ENCODE measurements around the gene LRRC51. TPM values are rescaled to one million over a fixed set of nuclear protein-coding genes. Genes with fewer than 3 reads are reported as not detected.

LRRC51 gene
- total RNA-seq, 1 donor from 2014 or later: 5.8 TPM

DNA sequence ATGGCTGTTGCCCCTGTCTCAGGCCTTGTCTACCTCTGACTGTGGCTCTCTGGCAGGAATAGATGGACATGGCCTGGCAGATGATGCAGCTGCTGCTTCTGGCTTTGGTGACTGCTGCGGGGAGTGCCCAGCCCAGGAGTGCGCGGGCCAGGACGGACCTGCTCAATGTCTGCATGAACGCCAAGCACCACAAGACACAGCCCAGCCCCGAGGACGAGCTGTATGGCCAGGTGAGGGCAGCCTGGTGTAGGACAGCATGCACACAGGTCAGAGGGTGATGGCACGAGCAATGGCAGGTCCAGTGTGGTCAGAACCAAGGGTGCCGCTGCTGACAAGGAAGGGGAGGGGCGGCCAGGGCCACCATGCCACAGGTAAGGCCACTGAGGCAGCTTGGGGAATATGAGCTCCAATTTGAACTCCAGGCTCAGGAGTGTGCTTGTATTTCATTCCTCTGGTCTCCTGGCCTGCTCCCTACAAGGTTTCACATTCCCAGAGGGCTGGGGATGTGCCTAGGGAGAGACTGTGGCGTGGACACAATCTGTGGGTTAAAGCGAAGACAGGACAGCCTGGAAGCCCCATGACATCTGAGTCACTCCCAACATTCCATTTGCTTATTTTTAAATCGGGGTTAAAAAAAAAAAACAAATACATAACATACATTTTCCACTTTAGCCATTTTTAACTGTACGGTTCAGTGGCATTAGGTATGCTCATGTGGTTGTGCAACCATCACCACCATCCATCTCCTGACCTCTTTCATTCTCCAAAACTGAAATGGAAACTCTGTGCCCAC, 55.4 kb downstream of the LRRC51 start:
- no peaks in the 10 kb centered on the region for H3K27me3 Mint-ChIP-seq (ENCODE audit: unreplicated experiment)

DNA sequence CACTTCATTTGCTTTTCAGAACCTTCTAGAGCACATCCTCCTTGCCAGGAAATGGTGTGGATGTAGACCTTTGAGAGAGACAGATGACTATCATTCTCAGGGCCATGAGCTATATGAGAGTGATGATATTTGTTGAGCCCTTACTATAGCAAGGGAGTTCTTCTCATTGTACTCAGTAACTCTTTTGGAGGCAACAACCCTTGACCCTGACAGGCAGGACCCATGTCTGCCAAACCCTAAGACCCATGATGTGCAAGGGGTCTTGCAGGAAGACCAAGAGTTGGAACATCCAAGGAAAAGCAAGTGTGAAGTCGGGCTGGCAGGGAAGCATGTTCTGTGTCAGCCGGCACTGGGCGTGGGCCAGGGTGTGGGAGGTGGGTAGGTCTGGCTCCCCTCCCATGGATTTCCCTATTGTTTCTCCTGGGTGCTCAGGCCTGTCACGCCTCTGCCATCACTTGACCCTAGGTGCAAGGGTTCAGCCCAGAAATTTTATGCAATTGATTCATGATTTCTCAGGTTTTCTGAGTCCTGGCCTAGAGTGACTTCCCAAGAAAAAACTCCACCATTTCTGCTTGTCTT, 56.1 kb downstream of the LRRC51 start:
- no peaks in the 10 kb centered on the region for H3K36me3 Mint-ChIP-seq (ENCODE audit: low read depth, unreplicated experiment)
- no peaks in the 10 kb centered on the region for H3K9me3 Mint-ChIP-seq (ENCODE audit: unreplicated experiment)
- no peaks in the 10 kb centered on the region for H3K27me3 Mint-ChIP-seq (ENCODE audit: unreplicated experiment)
- no peaks in the 10 kb centered on the region for H3K4me1 Mint-ChIP-seq (ENCODE audit: unreplicated experiment)
- no peak overlapping the region for H3K4me3 Mint-ChIP-seq (ENCODE audit: unreplicated experiment)
- H3K27ac Mint-ChIP-seq (ENCODE audit: unreplicated experiment): no peak overlapping the region
- TF ChIP-seq, protein P1, sequence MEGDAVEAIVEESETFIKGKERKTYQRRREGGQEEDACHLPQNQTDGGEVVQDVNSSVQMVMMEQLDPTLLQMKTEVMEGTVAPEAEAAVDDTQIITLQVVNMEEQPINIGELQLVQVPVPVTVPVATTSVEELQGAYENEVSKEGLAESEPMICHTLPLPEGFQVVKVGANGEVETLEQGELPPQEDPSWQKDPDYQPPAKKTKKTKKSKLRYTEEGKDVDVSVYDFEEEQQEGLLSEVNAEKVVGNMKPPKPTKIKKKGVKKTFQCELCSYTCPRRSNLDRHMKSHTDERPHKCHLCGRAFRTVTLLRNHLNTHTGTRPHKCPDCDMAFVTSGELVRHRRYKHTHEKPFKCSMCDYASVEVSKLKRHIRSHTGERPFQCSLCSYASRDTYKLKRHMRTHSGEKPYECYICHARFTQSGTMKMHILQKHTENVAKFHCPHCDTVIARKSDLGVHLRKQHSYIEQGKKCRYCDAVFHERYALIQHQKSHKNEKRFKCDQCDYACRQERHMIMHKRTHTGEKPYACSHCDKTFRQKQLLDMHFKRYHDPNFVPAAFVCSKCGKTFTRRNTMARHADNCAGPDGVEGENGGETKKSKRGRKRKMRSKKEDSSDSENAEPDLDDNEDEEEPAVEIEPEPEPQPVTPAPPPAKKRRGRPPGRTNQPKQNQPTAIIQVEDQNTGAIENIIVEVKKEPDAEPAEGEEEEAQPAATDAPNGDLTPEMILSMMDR (IDR thresholded peaks at IDR 0.05; ENCODE audit: unreplicated experiment): no peak
- DNase-seq (ENCODE audit: low spot score): no peak

More for the DNA sequence above, 55.4 kb downstream of the LRRC51 start:
- no peaks in the 10 kb centered on the region for H3K36me3 Mint-ChIP-seq (ENCODE audit: low read depth, unreplicated experiment)
- H3K9me3 Mint-ChIP-seq (ENCODE audit: unreplicated experiment): no peaks in the 10 kb centered on the region
- no peak for DNase-seq (ENCODE audit: low spot score)
- no peaks in the 10 kb centered on the region for H3K4me1 Mint-ChIP-seq (ENCODE audit: unreplicated experiment)
- H3K27ac Mint-ChIP-seq (ENCODE audit: unreplicated experiment): no peak overlapping the region
- no peak overlapping the region for H3K4me3 Mint-ChIP-seq (ENCODE audit: unreplicated experiment)
- TF ChIP-seq, protein P1 (IDR thresholded peaks at IDR 0.05; ENCODE audit: unreplicated experiment): no peak

DNA sequence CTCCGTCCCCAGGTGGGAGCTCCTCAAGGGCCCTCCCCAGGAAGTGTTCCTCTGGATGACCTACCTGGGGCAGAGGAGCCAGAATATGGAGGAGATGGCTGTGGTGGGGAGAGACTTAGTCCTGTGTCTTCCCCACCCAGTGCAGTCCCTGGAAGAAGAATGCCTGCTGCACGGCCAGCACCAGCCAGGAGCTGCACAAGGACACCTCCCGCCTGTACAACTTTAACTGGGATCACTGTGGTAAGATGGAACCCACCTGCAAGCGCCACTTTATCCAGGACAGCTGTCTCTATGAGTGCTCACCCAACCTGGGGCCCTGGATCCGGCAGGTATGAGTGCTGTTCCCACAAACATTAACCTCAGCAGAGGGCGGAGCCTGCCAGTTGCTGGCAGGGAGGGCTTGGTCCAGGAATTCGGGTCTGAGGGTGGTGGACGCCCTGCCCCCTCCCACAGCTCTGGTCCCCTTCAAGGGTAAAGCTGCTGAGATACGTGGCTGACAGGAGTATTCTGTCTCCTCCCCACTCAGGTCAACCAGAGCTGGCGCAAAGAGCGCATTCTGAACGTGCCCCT, 58.3 kb downstream of the LRRC51 start:
- H3K27ac Mint-ChIP-seq (ENCODE audit: unreplicated experiment): no peak overlapping the region
- H3K4me3 Mint-ChIP-seq (ENCODE audit: unreplicated experiment): no peak overlapping the region
- no peaks in the 10 kb centered on the region for H3K27me3 Mint-ChIP-seq (ENCODE audit: unreplicated experiment)
- no peaks in the 10 kb centered on the region for H3K36me3 Mint-ChIP-seq (ENCODE audit: low read depth, unreplicated experiment)
- DNase-seq (ENCODE audit: low spot score): no peak
- TF ChIP-seq, protein P1 (IDR thresholded peaks at IDR 0.05; ENCODE audit: unreplicated experiment): no peak
- no peaks in the 10 kb centered on the region for H3K9me3 Mint-ChIP-seq (ENCODE audit: unreplicated experiment)
- no peaks in the 10 kb centered on the region for H3K4me1 Mint-ChIP-seq (ENCODE audit: unreplicated experiment)

DNA sequence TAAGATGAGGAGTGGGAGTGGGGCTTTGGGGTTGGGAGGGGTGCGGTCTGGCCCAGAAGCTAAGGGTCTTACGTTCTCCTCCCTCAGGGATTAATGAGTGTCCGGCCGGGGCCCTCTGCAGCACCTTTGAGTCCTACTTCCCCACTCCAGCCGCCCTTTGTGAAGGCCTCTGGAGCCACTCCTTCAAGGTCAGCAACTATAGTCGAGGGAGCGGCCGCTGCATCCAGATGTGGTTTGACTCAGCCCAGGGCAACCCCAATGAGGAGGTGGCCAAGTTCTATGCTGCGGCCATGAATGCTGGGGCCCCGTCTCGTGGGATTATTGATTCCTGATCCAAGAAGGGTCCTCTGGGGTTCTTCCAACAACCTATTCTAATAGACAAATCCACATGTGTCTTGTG, 58.9 kb downstream of the LRRC51 start:
- no peaks in the 10 kb centered on the region for H3K4me1 Mint-ChIP-seq (ENCODE audit: unreplicated experiment)

More for the DNA sequence above, 58.9 kb downstream of the LRRC51 start:
- TF ChIP-seq, protein P1 (IDR thresholded peaks at IDR 0.05; ENCODE audit: unreplicated experiment): no peak
- no peak for DNase-seq (ENCODE audit: low spot score)
- Mint-ChIP-seq H3K27me3 (ENCODE audit: unreplicated experiment) (no peaks in the 10 kb centered on the region), H3K27ac (ENCODE audit: unreplicated experiment) (no peak overlapping the region), H3K4me3 (ENCODE audit: unreplicated experiment) (no peak overlapping the region), H3K9me3 (ENCODE audit: unreplicated experiment) (no peaks in the 10 kb centered on the region), H3K36me3 (ENCODE audit: low read depth, unreplicated experiment) (no peaks in the 10 kb centered on the region)

Measured in endothelial cell (in vitro differentiated cells).